ENCODE results near the gene CAMSAP3. TPM values are rescaled to one million over a fixed set of nuclear protein-coding genes. Genes with fewer than 3 reads are reported as not detected.

CAMSAP3 gene
- total RNA-seq, 3 donors from 2014 or later: 5.6 to 14.2 TPM; not detected in 1

DNA sequence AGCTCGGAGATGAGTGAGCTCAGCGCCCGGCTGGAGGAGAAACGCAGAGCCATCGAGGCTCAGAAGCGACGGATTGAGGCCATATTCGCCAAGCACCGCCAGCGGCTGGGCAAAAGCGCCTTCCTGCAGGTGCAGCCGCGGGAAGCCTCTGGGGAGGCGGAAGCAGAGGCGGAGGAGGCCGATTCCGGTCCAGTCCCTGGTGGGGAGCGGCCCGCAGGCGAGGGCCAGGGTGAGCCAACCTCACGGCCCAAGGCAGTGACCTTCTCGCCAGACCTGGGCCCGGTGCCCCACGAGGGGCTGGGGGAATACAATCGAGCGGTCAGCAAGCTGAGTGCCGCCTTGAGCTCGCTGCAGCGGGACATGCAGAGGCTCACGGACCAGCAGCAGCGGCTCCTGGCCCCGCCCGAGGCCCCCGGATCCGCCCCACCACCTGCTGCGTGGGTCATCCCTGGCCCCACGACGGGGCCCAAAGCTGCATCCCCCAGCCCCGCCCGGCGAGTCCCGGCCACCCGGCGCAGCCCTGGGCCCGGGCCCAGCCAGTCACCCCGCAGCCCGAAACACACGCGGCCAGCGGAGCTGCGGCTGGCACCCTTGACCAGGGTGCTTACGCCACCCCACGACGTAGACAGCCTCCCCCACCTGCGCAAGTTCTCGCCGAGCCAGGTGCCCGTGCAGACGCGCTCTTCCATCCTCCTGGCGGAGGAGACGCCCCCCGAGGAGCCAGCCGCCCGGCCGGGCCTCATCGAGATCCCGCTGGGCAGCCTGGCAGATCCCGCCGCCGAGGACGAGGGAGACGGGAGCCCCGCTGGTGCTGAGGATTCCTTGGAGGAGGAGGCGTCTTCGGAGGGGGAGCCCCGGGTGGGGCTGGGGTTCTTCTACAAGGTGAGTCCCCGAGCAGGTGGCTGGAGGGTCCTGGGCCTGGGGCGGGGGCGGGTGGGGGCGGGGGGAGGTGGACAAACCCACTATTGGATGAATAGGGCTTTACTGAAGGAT lies 16.9 kb downstream of the CAMSAP3 start:
- intact Hi-C loops (cut with DNase I; ENCODE audit: low total_unique reads): no loop called here
- Histone ChIP-seq H3K4me3 (no peak overlapping the region), H3K9me3 (no peaks in the 10 kb centered on the region), H3K36me3 (no peaks in the 10 kb centered on the region), H3K4me1 (no peaks in the 10 kb centered on the region), H3K27ac (no peak overlapping the region), H3K27me3 (no peaks in the 10 kb centered on the region)
- no peak for DNase-seq (ENCODE audit: low spot score in 2 of 2)
- TF ChIP-seq CTCF (IDR thresholded peaks at IDR 0.05) (no peak), POLR2AphosphoS5 (IDR thresholded peaks at IDR 0.05) (no peak), POLR2A (IDR thresholded peaks at IDR 0.05) (no peak)

GRCh38 chr19:7614859-7615741 lies 19.4 kb downstream of the CAMSAP3 start:
- TF ChIP-seq CTCF (IDR thresholded peaks at IDR 0.05): no peak
- TF ChIP-seq POLR2AphosphoS5 (IDR thresholded peaks at IDR 0.05): no peak
- TF ChIP-seq POLR2A (IDR thresholded peaks at IDR 0.05): no peak
- Histone ChIP-seq H3K27me3 (no peaks in the 10 kb centered on the region), H3K9me3 (no peaks in the 10 kb centered on the region)

DNA sequence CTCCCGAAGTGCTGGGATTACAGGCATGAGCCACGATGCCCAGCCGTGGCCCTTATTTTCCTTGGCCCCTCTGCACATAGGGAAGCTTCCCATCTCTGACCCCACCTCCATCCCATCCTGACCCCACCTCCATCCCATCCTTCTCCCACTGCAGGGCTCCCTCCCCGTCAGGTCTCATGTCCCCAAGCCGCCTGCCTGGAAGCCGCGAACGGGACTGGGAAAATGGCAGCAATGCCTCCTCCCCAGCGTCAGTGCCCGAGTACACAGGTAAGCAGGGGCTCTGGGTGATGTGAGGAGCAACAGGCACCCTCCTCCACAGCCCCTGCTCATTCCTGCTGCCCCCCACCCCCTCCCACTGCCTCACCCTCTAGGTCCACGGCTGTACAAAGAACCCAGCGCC lies 21.5 kb downstream of the CAMSAP3 start:
- TF ChIP-seq POLR2A (IDR thresholded peaks at IDR 0.05) (no peak), POLR2AphosphoS5 (IDR thresholded peaks at IDR 0.05) (no peak), CTCF (IDR thresholded peaks at IDR 0.05) (no peak)
- Histone ChIP-seq H3K9me3 (no peaks in the 10 kb centered on the region), H3K27ac (peak overlapping the region; percentile 90 to 94), H3K4me1 (peaks cover 0 to 14% of the 10 kb centered on the region in 2 donors), H3K27me3 (no peaks in the 10 kb centered on the region), H3K36me3 (peaks cover 1% of the 10 kb centered on the region), H3K4me3 (no peak overlapping the region)
- DNase-seq (ENCODE audit: low spot score in 2 of 2): no peak
- intact Hi-C loops (cut with DNase I; ENCODE audit: low total_unique reads): no loop called here

More at GRCh38 chr19:7614859-7615741, 19.4 kb downstream of the CAMSAP3 start:
- intact Hi-C loops (cut with DNase I; ENCODE audit: low total_unique reads): no loop called here
- no peak for DNase-seq (ENCODE audit: low spot score in 2 of 2)
- H3K36me3 ChIP-seq: no peaks in the 10 kb centered on the region
- H3K4me1 ChIP-seq: peaks cover 0 to 9% of the 10 kb centered on the region in 2 donors
- H3K27ac ChIP-seq: no peak overlapping the region
- H3K4me3 ChIP-seq: no peak overlapping the region

DNA sequence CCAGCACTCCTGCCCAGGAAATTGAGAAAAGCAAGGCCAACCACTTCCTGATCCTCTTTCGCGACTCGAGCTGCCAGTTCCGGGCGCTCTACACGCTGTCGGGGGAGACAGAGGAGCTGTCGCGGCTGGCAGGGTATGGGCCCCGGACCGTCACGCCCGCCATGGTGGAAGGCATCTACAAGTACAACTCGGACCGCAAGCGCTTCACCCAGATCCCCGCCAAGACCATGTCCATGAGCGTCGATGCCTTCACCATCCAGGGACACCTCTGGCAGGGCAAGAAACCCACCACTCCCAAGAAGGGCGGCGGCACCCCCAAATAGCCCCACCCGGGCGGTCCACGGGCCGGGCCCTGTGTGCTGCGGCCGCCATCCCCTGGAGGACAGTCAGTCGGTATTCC lies 22.1 kb downstream of the CAMSAP3 start:
- Histone ChIP-seq H3K27ac (peak overlapping the region; percentile 90 to 94), H3K4me1 (peaks cover 0 to 14% of the 10 kb centered on the region in 2 donors), H3K9me3 (no peaks in the 10 kb centered on the region), H3K4me3 (no peak overlapping the region), H3K27me3 (no peaks in the 10 kb centered on the region), H3K36me3 (peaks cover 7% of the 10 kb centered on the region)
- intact Hi-C loops (cut with DNase I; ENCODE audit: low total_unique reads): no loop called here
- TF ChIP-seq POLR2A (IDR thresholded peaks at IDR 0.05): no peak
- no peak for DNase-seq (ENCODE audit: low spot score in 2 of 2)

GRCh38 chr19:7618348-7618747 lies 22.7 kb downstream of the CAMSAP3 start:
- peaks cover 0 to 14% of the 10 kb centered on the region in 2 donors for H3K4me1 ChIP-seq
- no peaks in the 10 kb centered on the region for H3K9me3 ChIP-seq
- intact Hi-C loops (cut with DNase I; ENCODE audit: low total_unique reads): no loop called here
- peak overlapping the region in 2 of 3 donors; percentile 7 to 12 for H3K4me3 ChIP-seq
- peak overlapping the region; percentile 90 to 94 for H3K27ac ChIP-seq
- TF ChIP-seq POLR2A (IDR thresholded peaks at IDR 0.05): no peak
- TF ChIP-seq CTCF (IDR thresholded peaks at IDR 0.05): no peak
- no peak for TF ChIP-seq POLR2AphosphoS5 (IDR thresholded peaks at IDR 0.05)
- no peaks in the 10 kb centered on the region for H3K27me3 ChIP-seq
- DNase-seq (ENCODE audit: low spot score in 2 of 2): peak; percentile 71 to 72
- H3K36me3 ChIP-seq: peaks cover 8% of the 10 kb centered on the region
